ENCODE data around the gene ACTA2. TPM values are rescaled to one million over a fixed set of nuclear protein-coding genes. Genes with fewer than 3 reads are reported as not detected.

The ACTA2 gene
- total and polyA plus RNA-seq, 8 donors = 8.1 to 78.7 (median 32.2) TPM

DNA sequence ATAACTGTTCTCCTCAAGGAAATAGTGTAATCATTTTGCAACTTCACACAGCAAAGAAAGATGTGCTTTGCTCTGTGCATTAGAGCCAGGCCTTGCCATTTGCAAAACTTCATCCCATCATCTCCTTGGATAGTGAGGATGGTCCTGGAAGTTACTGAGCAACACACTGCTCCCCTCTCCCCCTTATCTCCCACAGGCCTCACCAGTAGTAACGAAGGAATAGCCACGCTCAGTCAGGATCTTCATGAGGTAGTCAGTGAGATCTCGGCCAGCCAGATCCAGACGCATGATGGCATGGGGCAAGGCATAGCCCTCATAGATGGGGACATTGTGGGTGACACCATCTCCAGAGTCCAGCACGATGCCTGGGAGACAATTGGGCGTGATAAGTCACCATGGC is 11.5 kb downstream of the ACTA2 start:
- Histone ChIP-seq H3K27ac (no peak overlapping the region), H3K36me3 (no peaks in the 10 kb centered on the region), H3K27me3 (no peaks in the 10 kb centered on the region), H3K4me1 (no peaks in the 10 kb centered on the region), H3K4me3 (no peak overlapping the region), H3K9me3 (no peaks in the 10 kb centered on the region)
- no peak for ATAC-seq
- intact Hi-C loops (cut with DNase I) = no loop called here
- TF ChIP-seq, protein P1, sequence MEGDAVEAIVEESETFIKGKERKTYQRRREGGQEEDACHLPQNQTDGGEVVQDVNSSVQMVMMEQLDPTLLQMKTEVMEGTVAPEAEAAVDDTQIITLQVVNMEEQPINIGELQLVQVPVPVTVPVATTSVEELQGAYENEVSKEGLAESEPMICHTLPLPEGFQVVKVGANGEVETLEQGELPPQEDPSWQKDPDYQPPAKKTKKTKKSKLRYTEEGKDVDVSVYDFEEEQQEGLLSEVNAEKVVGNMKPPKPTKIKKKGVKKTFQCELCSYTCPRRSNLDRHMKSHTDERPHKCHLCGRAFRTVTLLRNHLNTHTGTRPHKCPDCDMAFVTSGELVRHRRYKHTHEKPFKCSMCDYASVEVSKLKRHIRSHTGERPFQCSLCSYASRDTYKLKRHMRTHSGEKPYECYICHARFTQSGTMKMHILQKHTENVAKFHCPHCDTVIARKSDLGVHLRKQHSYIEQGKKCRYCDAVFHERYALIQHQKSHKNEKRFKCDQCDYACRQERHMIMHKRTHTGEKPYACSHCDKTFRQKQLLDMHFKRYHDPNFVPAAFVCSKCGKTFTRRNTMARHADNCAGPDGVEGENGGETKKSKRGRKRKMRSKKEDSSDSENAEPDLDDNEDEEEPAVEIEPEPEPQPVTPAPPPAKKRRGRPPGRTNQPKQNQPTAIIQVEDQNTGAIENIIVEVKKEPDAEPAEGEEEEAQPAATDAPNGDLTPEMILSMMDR (IDR thresholded peaks at IDR 0.05) = no peak
- DNase-seq = no peak
- FAIRE-seq = no peak
- 85 to 92% methylated on average over 6 of the region's 6 CpGs for WGBS, 2 donors

- H3K27me3 ChIP-seq = no peaks in the 10 kb centered on the region
- intact Hi-C loops (cut with DNase I) = loop anchor here in 2 of 3 donors (5.0 to 10.0 kb wide), 3 partner anchors 48 to 268 kb away; partner anchors contain the start of gene CH25H (in 1 of the 2)
- no peaks in the 10 kb centered on the region for H3K9me3 ChIP-seq
- TF ChIP-seq, protein P1 (IDR thresholded peaks at IDR 0.05) = no peak
- peaks cover 0 to 5% (median 4%) of the 10 kb centered on the region in 3 donors for H3K4me1 ChIP-seq
- ATAC-seq (no peak), FAIRE-seq (no peak), DNase-seq (no peak)
- WGBS, 2 donors = 95 to 100% methylated on average over 2 of the region's 2 CpGs
- no peak overlapping the region for H3K27ac ChIP-seq
- no peak overlapping the region for H3K4me3 ChIP-seq
- H3K36me3 ChIP-seq = no peaks in the 10 kb centered on the region
These were observed 13.6 kb downstream of the ACTA2 start for GRCh38 chr10:88938938-88939337.

DNA sequence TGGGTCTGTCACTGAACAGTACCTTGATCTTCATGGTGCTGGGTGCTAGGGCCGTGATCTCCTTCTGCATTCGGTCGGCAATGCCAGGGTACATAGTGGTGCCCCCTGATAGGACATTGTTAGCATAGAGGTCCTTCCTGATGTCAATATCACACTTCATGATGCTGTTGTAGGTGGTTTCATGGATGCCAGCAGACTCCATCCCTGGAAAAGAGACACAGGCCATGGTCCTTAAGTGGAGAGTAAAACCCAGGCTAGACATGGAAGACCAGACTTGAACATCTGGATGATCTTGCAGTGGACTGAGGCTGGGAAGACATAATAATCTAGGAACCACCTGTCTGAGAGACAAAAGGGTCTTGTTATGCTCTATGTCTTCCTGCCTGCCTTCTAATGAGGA is 14.5 kb downstream of the ACTA2 start:
- intact Hi-C loops (cut with DNase I) = loop anchor here in 2 of 3 donors (5.0 to 10.0 kb wide), 3 partner anchors 49 to 269 kb away; partner anchors contain the start of gene CH25H (in 1 of the 2)
- no peaks in the 10 kb centered on the region for H3K9me3 ChIP-seq
- FAIRE-seq = no peak
- DNase-seq = no peak
- 76 to 81% methylated on average over 3 of the region's 3 CpGs for WGBS, 2 donors
- TF ChIP-seq, protein P1 (IDR thresholded peaks at IDR 0.05) = no peak
- H3K4me3 ChIP-seq = no peak overlapping the region
- no peak for ATAC-seq
- H3K27me3 ChIP-seq = no peaks in the 10 kb centered on the region
- no peaks in the 10 kb centered on the region for H3K36me3 ChIP-seq
- no peak overlapping the region for H3K27ac ChIP-seq
- H3K4me1 ChIP-seq = peaks cover 0 to 5% (median 4%) of the 10 kb centered on the region in 3 donors

GRCh38 chr10:88936656-88937055 is 15.9 kb downstream of the ACTA2 start:
- Histone ChIP-seq H3K27me3 (no peaks in the 10 kb centered on the region), H3K27ac (no peak overlapping the region), H3K4me3 (no peak overlapping the region), H3K4me1 (peaks cover 0 to 5% (median 4%) of the 10 kb centered on the region in 3 donors), H3K36me3 (no peaks in the 10 kb centered on the region), H3K9me3 (no peaks in the 10 kb centered on the region)
- no peak for FAIRE-seq
- DNase-seq = no peak
- ATAC-seq = no peak
- intact Hi-C loops (cut with DNase I) = loop anchor here in 2 of 3 donors (5.0 to 10.0 kb wide), 3 partner anchors 51 to 271 kb away; partner anchors contain the start of gene CH25H (in 1 of the 2)
- TF ChIP-seq, protein P1 (IDR thresholded peaks at IDR 0.05) = no peak
- WGBS, 2 donors = 81 to 91% methylated on average over 3 of the region's 3 CpGs

Measured in pancreas (tissue), 10 donors.